SU-DHL-6 (cell line): Measurements from ENCODE around the gene GRIK4.

Experiments used
- H2AFZ ChIP-seq: fragments of 200-600 bp; sonication (generic); 2 replicates; pipeline ENCODE4 v1.6.1; 2014; ENCODE audit warnings: low read depth, mild to moderate bottlenecking, moderate library complexity, mixed read lengths, antibody characterized with exemption, low read length; ENCODE audit not compliant: severe bottlenecking
- H3F3A ChIP-seq: fragments of 200-600 bp; shearing (Covaris generic); 2 replicates; pipeline ENCODE4 v1.6.0; 2016; ENCODE audit warnings: antibody characterized with exemption, mild to moderate bottlenecking; ENCODE audit not compliant: insufficient read depth
- H3K27ac ChIP-seq: fragments of 200-600 bp; sonication (generic); 2 replicates; pipeline ENCODE4 v1.5.1; 2016; ENCODE audit warnings: low read depth, mild to moderate bottlenecking, low read length, moderate library complexity, mixed read lengths
- H3K27me3 ChIP-seq: fragments of 200-600 bp; sonication (generic), shearing (Covaris generic); 2 replicates; pipeline ENCODE4 v1.6.0; 2014; ENCODE audit warnings: mild to moderate bottlenecking, low read length
- H3K36me3 ChIP-seq: fragments of 200-600 bp; sonication (generic); 2 replicates; pipeline ENCODE4 v1.6.1; 2014; ENCODE audit warnings: mild to moderate bottlenecking, low read length, mixed read lengths
- H3K4me2 ChIP-seq: fragments of 300-600, 200-600 bp; shearing (Covaris generic), sonication (generic); 2 replicates; pipeline ENCODE4 v1.6.0; 2014; ENCODE audit warnings: low read length, low read depth, mild to moderate bottlenecking; ENCODE audit not compliant: poor library complexity, severe bottlenecking
- H3K4me3 ChIP-seq: fragments of 200-600 bp; sonication (generic); 2 replicates; pipeline ENCODE4 v1.5.1; 2014; ENCODE audit warnings: antibody characterized with exemption, low read length, mild to moderate bottlenecking, mixed read lengths; ENCODE audit not compliant: insufficient read depth, poor library complexity, severe bottlenecking
- H3K79me2 ChIP-seq: fragments of 200-600 bp; sonication (generic); 2 replicates; pipeline ENCODE4 v1.6.1; 2014; ENCODE audit warnings: mild to moderate bottlenecking, low read length, moderate library complexity; ENCODE audit not compliant: insufficient read depth
- H3K9ac ChIP-seq: fragments of 200-600 bp; sonication (generic); 2 replicates; pipeline ENCODE4 v1.7.0; 2014; ENCODE audit warnings: mild to moderate bottlenecking, low read length
- H3K9me2 ChIP-seq: fragments of 200-600 bp; sonication (generic); replicated peaks from 2 replicates; pipeline ENCODE4 v1.6.1; 2014; ENCODE audit warnings: low read length; ENCODE audit not compliant: insufficient read depth
- H3K9me3 ChIP-seq: fragments of 200-600 bp; sonication (generic); 2 replicates; pipeline ENCODE4 v1.6.1; 2014; ENCODE audit warnings: low read length, mixed read lengths; ENCODE audit not compliant: insufficient read depth
- H4K20me1 ChIP-seq: fragments of 200-600 bp; sonication (generic); 2 replicates; pipeline ENCODE4 v1.6.1; 2014; ENCODE audit warnings: low read depth, mild to moderate bottlenecking, antibody characterized with exemption, low read length, moderate library complexity, mixed read lengths
- EZH2phosphoT487 ChIP-seq: fragments of 200-600 bp; sonication (generic), shearing (Covaris generic); conservative IDR thresholded peaks from 2 replicates; pipeline ENCODE4 v1.6.1; 2018; ENCODE audit warnings: mild to moderate bottlenecking, antibody characterized with exemption, low read length, moderate library complexity, mixed read lengths
- TF ChIP-seq, protein P1 (sequence below): fragments of 200-600 bp; sonication (generic); IDR thresholded peaks from one replicate; pipeline ENCODE4 v1.5.1; 2017; ENCODE audit warnings: antibody characterized with exemption, mild to moderate bottlenecking, low read length, moderate library complexity; ENCODE audit not compliant: insufficient read depth, poor library complexity, severe bottlenecking

GRIK4 gene

DNA sequence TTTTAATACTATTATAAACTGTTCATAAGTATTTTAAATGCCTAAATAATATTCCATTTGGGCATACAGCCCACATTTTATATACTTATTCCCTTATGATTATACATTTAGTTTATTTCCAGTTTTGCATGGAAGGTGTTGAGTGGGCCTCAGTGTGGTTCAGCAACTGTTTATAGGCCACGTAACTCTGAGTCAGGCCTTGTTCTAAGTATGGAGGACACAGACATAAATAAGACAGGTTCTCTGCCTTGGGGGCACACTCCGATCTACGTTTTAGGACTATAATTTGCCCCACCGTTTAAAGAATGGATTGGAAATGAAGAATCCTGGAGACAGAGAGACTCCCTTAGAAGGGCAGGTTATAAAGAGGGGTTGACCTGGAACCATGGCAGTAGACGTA lies 300.2 kb downstream of the GRIK4 start:
- Histone ChIP-seq H3K9me2 (no peaks in the 10 kb centered on the region), H3F3A (no peaks in the 10 kb centered on the region), H3K36me3 (no peaks in the 10 kb centered on the region), H3K79me2 (no peaks in the 10 kb centered on the region), H2AFZ (no peak overlapping the region), H3K4me2 (no peak overlapping the region), H3K4me3 (no peak overlapping the region), H3K27me3 (no peaks in the 10 kb centered on the region), H3K9ac (no peak overlapping the region), H3K9me3 (no peaks in the 10 kb centered on the region), H3K27ac (no peak overlapping the region), H4K20me1 (no peaks in the 10 kb centered on the region)
- no peak for TF ChIP-seq EZH2phosphoT487
- TF ChIP-seq, protein P1, sequence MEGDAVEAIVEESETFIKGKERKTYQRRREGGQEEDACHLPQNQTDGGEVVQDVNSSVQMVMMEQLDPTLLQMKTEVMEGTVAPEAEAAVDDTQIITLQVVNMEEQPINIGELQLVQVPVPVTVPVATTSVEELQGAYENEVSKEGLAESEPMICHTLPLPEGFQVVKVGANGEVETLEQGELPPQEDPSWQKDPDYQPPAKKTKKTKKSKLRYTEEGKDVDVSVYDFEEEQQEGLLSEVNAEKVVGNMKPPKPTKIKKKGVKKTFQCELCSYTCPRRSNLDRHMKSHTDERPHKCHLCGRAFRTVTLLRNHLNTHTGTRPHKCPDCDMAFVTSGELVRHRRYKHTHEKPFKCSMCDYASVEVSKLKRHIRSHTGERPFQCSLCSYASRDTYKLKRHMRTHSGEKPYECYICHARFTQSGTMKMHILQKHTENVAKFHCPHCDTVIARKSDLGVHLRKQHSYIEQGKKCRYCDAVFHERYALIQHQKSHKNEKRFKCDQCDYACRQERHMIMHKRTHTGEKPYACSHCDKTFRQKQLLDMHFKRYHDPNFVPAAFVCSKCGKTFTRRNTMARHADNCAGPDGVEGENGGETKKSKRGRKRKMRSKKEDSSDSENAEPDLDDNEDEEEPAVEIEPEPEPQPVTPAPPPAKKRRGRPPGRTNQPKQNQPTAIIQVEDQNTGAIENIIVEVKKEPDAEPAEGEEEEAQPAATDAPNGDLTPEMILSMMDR = no peak

DNA sequence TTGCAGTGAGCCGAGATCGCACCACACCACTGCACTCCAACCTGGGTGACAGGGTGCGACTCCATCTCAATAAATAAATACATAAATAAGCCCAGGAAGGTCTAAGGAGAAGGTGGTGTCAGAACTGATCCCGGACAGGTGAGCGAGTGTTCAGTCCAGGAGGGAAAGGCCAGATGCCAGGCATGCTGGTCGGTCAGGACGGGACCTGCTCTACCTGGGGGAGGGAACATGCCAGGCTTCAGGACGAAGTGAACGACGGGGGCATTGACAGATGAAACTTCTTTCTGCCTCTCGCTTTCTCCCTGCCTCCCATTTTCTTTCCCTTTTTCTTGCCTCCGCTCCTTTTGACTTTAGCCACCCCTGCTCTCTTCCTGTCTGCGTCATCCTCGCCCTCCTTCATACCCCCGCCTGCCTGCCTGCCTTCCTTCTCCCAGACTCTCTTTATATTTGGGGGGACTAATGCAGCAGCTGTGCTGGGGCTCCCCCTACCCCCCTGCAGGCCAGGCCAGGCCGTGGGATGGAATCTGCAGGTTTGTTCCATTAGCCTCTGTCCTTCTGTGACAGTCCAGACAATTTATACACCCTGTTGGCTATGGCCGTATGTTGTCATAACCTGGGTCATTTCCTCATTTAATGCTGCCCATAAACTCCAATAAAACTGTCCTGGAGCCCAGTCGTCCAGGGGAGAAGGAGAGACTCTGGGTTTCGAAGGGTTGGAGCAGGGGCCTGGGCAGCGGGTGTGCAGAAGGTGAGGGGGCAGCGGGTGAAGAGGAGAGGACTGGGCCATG lies 303.2 kb downstream of the GRIK4 start:
- Histone ChIP-seq H3K27ac (no peak overlapping the region), H3K79me2 (no peaks in the 10 kb centered on the region), H3K36me3 (no peaks in the 10 kb centered on the region), H3K9me2 (no peaks in the 10 kb centered on the region), H3K4me2 (no peak overlapping the region), H3K9me3 (no peaks in the 10 kb centered on the region), H3K4me3 (no peak overlapping the region), H3K27me3 (no peaks in the 10 kb centered on the region), H3K9ac (no peak overlapping the region), H2AFZ (no peak overlapping the region), H3F3A (no peaks in the 10 kb centered on the region), H4K20me1 (no peaks in the 10 kb centered on the region)
- no peak for TF ChIP-seq EZH2phosphoT487
- TF ChIP-seq, protein P1 = no peak

DNA sequence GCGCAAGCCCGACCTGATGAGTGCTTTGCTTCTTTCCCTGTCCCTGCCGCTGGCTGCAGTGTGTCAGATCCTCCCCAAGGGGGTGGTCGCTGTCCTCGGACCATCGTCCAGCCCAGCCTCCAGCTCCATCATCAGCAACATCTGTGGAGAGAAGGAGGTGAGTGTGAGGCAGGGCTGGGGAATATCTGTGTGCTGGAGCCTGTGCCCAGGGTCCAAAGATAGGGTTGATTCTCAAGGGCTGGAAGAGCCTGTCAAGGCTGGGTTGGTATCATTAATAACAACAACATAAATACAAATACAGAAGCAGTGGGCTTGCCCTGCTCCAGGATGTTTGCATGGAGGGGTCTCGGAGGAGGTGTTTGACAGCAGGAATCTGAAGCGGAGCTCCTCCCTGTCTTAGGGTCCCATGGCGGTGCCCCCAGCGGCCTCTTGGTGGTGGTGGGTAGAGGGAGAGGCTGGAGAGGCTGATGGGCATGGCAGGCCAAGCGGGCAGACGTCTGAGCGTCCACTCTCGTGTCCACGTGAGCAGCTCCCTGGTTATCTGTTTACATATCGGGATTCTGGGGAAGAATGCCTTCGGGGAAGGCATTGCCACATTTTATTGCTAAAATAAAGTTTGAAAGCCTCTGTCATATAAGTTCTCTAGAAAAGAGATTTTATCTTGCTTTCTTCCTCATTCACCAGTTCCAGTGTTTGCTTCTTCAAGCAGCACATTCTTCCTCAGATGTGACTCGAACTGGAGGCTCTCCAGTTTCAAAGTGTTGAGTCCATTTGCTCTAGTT lies 304.0 kb downstream of the GRIK4 start:
- no peak overlapping the region for H3K4me3 ChIP-seq
- no peaks in the 10 kb centered on the region for H3K9me3 ChIP-seq
- no peaks in the 10 kb centered on the region for H3K27me3 ChIP-seq
- no peaks in the 10 kb centered on the region for H4K20me1 ChIP-seq
- H3K9me2 ChIP-seq = no peaks in the 10 kb centered on the region
- no peaks in the 10 kb centered on the region for H3K36me3 ChIP-seq
- no peak overlapping the region for H3K27ac ChIP-seq
- H2AFZ ChIP-seq = no peak overlapping the region
- H3K9ac ChIP-seq = no peak overlapping the region
- no peak overlapping the region for H3K4me2 ChIP-seq
- no peaks in the 10 kb centered on the region for H3F3A ChIP-seq
- no peaks in the 10 kb centered on the region for H3K79me2 ChIP-seq
- TF ChIP-seq EZH2phosphoT487 = no peak
- TF ChIP-seq, protein P1 = no peak
